ENCODE results near the gene UPK3BL2. TPM values are rescaled to one million over a fixed set of nuclear protein-coding genes. Genes with fewer than 3 reads are reported as not detected.
"Not testable (repeated sequence)": the region's sequence is repeated elsewhere in the genome, so short reads cannot be mapped to it uniquely, and the experiment has no call there.

The UPK3BL2 gene
- total and polyA plus RNA-seq, 2 of the 13 experiments (the other 11 are each of a cell fraction or from before 2014, with no cell fraction given), result 2.4 to 8.9 TPM

DNA sequence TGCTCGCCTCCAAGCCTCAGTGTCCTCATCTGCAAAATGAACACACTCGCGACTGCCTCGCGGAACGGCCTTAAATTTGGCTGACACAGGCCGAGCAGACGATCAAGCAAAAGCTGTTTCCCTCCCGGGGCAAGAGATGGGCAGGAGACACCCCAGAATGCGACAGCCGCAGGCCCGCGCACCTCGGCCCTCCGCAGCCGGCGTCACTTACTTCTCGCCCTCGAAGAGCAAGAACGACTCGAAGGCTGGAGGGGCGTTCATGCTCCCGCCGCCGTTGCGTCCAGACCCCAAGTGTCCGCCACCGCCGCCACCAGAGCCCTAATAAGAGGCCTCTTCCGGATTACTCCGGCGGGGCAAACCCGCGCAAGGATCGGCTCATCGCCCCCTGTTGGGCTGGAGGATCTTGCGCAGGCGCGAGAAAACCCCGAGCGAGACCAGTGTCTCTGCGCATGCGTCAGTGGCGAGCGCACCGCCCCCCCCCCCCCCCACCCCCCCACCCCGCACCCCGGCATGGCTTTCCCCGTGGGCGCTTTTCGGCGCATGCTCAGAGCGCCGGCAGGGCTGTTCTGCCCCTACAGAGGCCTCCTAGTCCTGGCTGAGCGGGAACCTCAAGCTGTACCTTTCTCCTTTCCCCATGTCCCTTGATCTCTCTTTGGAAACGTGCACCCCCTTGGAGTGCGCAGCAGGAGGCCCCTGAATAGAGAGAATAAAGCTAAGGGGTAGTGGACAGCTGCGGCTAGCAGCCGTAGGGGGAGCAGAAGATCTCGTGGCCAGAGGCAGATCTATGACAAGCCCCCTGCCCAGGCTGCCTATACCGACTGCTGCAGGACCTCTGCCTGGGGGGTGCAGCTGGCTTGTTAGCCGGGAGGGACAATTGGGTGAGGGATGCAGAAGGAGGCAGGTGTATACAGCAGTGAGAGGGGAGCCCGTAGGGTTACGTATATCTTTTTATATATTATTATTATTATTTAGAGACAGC lies 29.1 kb upstream of the UPK3BL2 start, which contains the start of gene POLR2J3 (continued):
- TF ChIP-seq, protein P1, sequence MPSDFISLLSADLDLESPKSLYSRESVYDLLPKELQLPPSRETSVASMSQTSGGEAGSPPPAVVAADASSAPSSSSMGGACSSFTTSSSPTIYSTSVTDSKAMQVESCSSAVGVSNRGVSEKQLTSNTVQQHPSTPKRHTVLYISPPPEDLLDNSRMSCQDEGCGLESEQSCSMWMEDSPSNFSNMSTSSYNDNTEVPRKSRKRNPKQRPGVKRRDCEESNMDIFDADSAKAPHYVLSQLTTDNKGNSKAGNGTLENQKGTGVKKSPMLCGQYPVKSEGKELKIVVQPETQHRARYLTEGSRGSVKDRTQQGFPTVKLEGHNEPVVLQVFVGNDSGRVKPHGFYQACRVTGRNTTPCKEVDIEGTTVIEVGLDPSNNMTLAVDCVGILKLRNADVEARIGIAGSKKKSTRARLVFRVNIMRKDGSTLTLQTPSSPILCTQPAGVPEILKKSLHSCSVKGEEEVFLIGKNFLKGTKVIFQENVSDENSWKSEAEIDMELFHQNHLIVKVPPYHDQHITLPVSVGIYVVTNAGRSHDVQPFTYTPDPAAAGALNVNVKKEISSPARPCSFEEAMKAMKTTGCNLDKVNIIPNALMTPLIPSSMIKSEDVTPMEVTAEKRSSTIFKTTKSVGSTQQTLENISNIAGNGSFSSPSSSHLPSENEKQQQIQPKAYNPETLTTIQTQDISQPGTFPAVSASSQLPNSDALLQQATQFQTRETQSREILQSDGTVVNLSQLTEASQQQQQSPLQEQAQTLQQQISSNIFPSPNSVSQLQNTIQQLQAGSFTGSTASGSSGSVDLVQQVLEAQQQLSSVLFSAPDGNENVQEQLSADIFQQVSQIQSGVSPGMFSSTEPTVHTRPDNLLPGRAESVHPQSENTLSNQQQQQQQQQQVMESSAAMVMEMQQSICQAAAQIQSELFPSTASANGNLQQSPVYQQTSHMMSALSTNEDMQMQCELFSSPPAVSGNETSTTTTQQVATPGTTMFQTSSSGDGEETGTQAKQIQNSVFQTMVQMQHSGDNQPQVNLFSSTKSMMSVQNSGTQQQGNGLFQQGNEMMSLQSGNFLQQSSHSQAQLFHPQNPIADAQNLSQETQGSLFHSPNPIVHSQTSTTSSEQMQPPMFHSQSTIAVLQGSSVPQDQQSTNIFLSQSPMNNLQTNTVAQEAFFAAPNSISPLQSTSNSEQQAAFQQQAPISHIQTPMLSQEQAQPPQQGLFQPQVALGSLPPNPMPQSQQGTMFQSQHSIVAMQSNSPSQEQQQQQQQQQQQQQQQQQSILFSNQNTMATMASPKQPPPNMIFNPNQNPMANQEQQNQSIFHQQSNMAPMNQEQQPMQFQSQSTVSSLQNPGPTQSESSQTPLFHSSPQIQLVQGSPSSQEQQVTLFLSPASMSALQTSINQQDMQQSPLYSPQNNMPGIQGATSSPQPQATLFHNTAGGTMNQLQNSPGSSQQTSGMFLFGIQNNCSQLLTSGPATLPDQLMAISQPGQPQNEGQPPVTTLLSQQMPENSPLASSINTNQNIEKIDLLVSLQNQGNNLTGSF (CRISPR knock-in tag; IDR thresholded peaks at IDR 0.05), result 0 out of 2 replicates have a peak, but pooled peaks have one; percentile 71
- TF ChIP-seq SALL2 (CRISPR knock-in tag; IDR thresholded peaks at IDR 0.05) (peak; percentile 82; the same call in 1 of the 2 replicates), SP1 (CRISPR knock-in tag; IDR thresholded peaks at IDR 0.05) (peak; percentile 51; the same call in 1 of the 2 replicates), FOXK1 (CRISPR knock-in tag; IDR thresholded peaks at IDR 0.05; ENCODE audit: borderline replicate concordance, low read depth) (peak; percentile 61; the same call in 1 of the 2 replicates), SIN3B (IDR thresholded peaks at IDR 0.05; ENCODE audit: low read length) (0 out of 2 replicates have a peak, but pooled peaks have one; percentile 61), ZFY (CRISPR knock-in tag; IDR thresholded peaks at IDR 0.05) (peak; percentile 78), ZNF629 (CRISPR knock-in tag; conservative IDR thresholded peaks at IDR 0.05) (peak; percentile 38; the same call in 1 of the 2 replicates), THAP11 (CRISPR knock-in tag; IDR thresholded peaks at IDR 0.05) (peak; percentile 91), SKI (IDR thresholded peaks at IDR 0.05; ENCODE audit: partially characterized antibody) (peak; percentile 22), HOXD1 (CRISPR knock-in tag; IDR thresholded peaks at IDR 0.05) (peak; percentile 65; the same call in 1 of the 2 replicates), HCFC1 (IDR thresholded peaks at IDR 0.05; ENCODE audit: low read depth, low read length) (peak; percentile 21; the same call in 1 of the 2 replicates), MAF1 (CRISPR knock-in tag; IDR thresholded peaks at IDR 0.05; ENCODE audit: borderline replicate concordance) (peak; percentile 80; the same call in 1 of the 2 replicates), ZNF143 (CRISPR knock-in tag; IDR thresholded peaks at IDR 0.05) (peak; percentile 63), ERF (CRISPR knock-in tag; IDR thresholded peaks at IDR 0.05) (peak; percentile 88), MTA3 (CRISPR knock-in tag; IDR thresholded peaks at IDR 0.05) (0 out of 2 replicates have a peak, but pooled peaks have one; percentile 58), MED1 (CRISPR knock-in tag; IDR thresholded peaks at IDR 0.05) (peak; percentile 71), FOXO1 (CRISPR knock-in tag; IDR thresholded peaks at IDR 0.05) (peak; percentile 77)
- TF ChIP-seq SP1 (IDR thresholded peaks at IDR 0.05), result not testable (repeated sequence)
- TF ChIP-seq, protein P2, sequence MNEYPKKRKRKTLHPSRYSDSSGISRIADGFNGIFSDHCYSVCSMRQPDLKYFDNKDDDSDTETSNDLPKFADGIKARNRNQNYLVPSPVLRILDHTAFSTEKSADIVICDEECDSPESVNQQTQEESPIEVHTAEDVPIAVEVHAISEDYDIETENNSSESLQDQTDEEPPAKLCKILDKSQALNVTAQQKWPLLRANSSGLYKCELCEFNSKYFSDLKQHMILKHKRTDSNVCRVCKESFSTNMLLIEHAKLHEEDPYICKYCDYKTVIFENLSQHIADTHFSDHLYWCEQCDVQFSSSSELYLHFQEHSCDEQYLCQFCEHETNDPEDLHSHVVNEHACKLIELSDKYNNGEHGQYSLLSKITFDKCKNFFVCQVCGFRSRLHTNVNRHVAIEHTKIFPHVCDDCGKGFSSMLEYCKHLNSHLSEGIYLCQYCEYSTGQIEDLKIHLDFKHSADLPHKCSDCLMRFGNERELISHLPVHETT (CRISPR knock-in tag; conservative IDR thresholded peaks at IDR 0.05), result 0 out of 2 replicates have a peak, but pooled peaks have one; percentile 75
- TF ChIP-seq, protein P3, sequence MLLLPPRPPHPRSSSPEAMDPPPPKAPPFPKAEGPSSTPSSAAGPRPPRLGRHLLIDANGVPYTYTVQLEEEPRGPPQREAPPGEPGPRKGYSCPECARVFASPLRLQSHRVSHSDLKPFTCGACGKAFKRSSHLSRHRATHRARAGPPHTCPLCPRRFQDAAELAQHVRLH (CRISPR knock-in tag; IDR thresholded peaks at IDR 0.05; ENCODE audit: borderline replicate concordance, low read depth), result 0 out of 2 replicates have a peak, but pooled peaks have one; percentile 92
- TF ChIP-seq, protein P4, sequence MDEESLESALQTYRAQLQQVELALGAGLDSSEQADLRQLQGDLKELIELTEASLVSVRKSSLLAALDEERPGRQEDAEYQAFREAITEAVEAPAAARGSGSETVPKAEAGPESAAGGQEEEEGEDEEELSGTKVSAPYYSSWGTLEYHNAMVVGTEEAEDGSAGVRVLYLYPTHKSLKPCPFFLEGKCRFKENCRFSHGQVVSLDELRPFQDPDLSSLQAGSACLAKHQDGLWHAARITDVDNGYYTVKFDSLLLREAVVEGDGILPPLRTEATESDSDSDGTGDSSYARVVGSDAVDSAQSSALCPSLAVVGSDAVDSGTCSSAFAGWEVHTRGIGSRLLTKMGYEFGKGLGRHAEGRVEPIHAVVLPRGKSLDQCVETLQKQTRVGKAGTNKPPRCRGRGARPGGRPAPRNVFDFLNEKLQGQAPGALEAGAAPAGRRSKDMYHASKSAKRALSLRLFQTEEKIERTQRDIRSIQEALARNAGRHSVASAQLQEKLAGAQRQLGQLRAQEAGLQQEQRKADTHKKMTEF (CRISPR knock-in tag; IDR thresholded peaks at IDR 0.05), result peak; percentile 91

Measured in HepG2 (cell line).